H1 (cell line): ENCODE data around the gene CENPP. TPM values are rescaled to one million over a fixed set of nuclear protein-coding genes. Genes with fewer than 3 reads are reported as not detected.

ENCODE experiments used
- CEBPB ChIP-seq: IDR thresholded peaks from 2 replicates; pipeline ENCODE4 v1.6.1; 2012; ENCODE audit warnings: low read depth, low read length
- CHD1 ChIP-seq: IDR thresholded peaks from 2 replicates; pipeline ENCODE4 v1.6.1; 2012; ENCODE audit warnings: low read depth, low read length, improper control_type of control experiment
- E2F6 ChIP-seq: IDR thresholded peaks from 2 replicates; pipeline ENCODE4 v1.6.1; 2012; ENCODE audit warnings: inconsistent platforms
- EP300 ChIP-seq, 2 experiments: IDR thresholded peaks; 1 replicate in 1 of 2; 2 replicates in 1 of 2; pipeline ENCODE4 v1.6.1; 2011 to 2012; ENCODE audit warnings: low read depth in 2 of 2, low read length in 2 of 2, mild to moderate bottlenecking in 2 of 2, borderline replicate concordance in 1 of 2, inconsistent platforms in 1 of 2, moderate library complexity in 1 of 2
- GABPA ChIP-seq: IDR thresholded peaks from 2 replicates; pipeline ENCODE4 v1.6.1; 2011; ENCODE audit warnings: mild to moderate bottlenecking, low read length, moderate library complexity, borderline replicate concordance; ENCODE audit not compliant: insufficient read depth
- HDAC6 ChIP-seq: IDR thresholded peaks from one replicate; pipeline ENCODE4 v1.7.1; 2012; ENCODE audit warnings: low read depth, mild to moderate bottlenecking, inconsistent platforms, low read length, moderate library complexity
- SP2 ChIP-seq: IDR thresholded peaks from 2 replicates; pipeline ENCODE4 v1.6.1; 2012; ENCODE audit warnings: mild to moderate bottlenecking, low read length, inconsistent platforms
- TAF1 ChIP-seq: IDR thresholded peaks from 2 replicates; pipeline ENCODE4 v1.6.1; 2011; ENCODE audit warnings: mild to moderate bottlenecking, low read depth, low read length
- polyA plus RNA-seq, 7 experiments: library from polyadenylated mRNA; depleted of rRNA in 3 of 7; stranded (reverse) in 5 of 7; unstranded in 2 of 7; fragments of >200 nt in 5 of 7; fragments of 200-250 nt in 2 of 7; gene quantifications; 1 replicate in 5 of 7; 2 replicates in 1 of 7; 4 replicates in 1 of 7; pipeline versions ENCODE4 v1.2.1 to v1.2.3, GENCODE V29; 2011 to 2013; ENCODE audit warnings: missing spikeins in 2 of 7, mixed read lengths in 2 of 7
- total RNA-seq: library from RNA; stranded (reverse); fragmentation: NEBNext Ultra II Directional; extraction: Animal tissue kit (Norgen Biotek cat#: 25700); gene quantifications from 2 replicates; pipeline ENCODE4 v1.2.1, GENCODE V29; 2021

The CENPP gene
- total and polyA plus RNA-seq, 2 of the 8 experiments (the other 6 are each of a cell fraction or from before 2014, with no cell fraction given) = 2.7 to 10.8 TPM

GRCh38 chr9:92607088-92607487 lies 281.3 kb downstream of the CENPP start (continued):
- no peak for TF ChIP-seq E2F6
- TF ChIP-seq CEBPB = no peak
- TF ChIP-seq SP2 = no peak
- TF ChIP-seq EP300 (IDR thresholded peaks at IDR 0.05; ENCODE audit: borderline replicate concordance in 1 of 2, low read depth in 2 of 2, low read length in 2 of 2) = no peak
- no peak for TF ChIP-seq HDAC6
- no peak for TF ChIP-seq TAF1
- TF ChIP-seq CHD1 = no peak
- TF ChIP-seq GABPA = no peak
